ENCODE measurements around the gene MAP3K1.
A peak's percentile ranks its signal among the peaks of the same experiment; 100 is the strongest.

MAP3K1 gene

GRCh38 chr5:56827049-56827448 lies 11.7 kb downstream of the MAP3K1 start:
- Mint-ChIP-seq H3K27ac (peak overlapping the region; percentile 93), H3K4me3 (peak overlapping the region; percentile 51), H3K4me1 (peaks cover 95% of the 10 kb centered on the region), H3K9me3 (no peaks in the 10 kb centered on the region), H3K27me3 (no peaks in the 10 kb centered on the region), H3K36me3 (peaks cover 4% of the 10 kb centered on the region)

GRCh38 chr5:56827924-56828323 lies 12.6 kb downstream of the MAP3K1 start:
- Mint-ChIP-seq H3K36me3 (no peaks in the 10 kb centered on the region), H3K27me3 (no peaks in the 10 kb centered on the region), H3K4me3 (peak overlapping the region; percentile 64), H3K4me1 (peaks cover 96% of the 10 kb centered on the region), H3K9me3 (no peaks in the 10 kb centered on the region), H3K27ac (peak overlapping the region; percentile 93)

DNA sequence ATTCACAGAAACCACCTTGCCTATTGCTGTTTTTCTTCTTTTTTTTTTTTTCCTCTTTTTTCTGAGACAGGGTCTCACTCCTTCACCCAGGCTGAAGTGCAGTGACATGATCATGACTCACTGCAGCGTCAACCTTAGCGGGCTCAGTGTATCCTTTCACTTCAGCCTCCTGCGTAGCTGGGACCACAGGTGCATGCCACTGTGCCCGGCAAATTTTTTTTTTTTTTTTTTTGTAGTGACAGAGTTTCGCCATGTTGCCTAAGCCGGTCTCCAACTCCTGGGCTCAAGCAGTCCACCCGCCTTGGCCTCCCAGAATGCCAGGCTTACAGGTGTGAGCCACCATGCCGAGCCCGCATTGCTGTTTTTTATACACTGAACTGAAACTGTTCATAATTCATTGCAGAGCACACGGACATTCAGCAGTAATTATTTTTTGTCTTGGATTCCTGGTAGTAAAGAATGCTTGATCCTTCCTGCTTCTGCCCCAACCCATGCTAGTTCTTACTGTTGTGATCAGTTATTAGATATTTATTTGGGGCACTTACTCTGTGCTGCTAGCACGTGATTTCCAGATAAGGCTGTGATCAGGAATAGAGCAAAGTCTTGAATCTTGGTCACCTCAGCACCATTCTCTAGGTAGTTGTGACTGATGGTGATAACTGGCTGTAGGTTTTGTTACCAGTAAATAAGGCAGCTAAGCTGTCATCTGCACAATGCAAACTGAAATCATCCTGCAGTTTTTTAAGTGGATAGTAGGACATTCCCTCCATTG lies 14.0 kb downstream of the MAP3K1 start:
- Mint-ChIP-seq H3K27me3 (no peaks in the 10 kb centered on the region), H3K4me3 (peak overlapping the region; percentile 88), H3K9me3 (no peaks in the 10 kb centered on the region), H3K4me1 (peaks cover 97% of the 10 kb centered on the region), H3K36me3 (no peaks in the 10 kb centered on the region), H3K27ac (peak overlapping the region; percentile 88)

DNA sequence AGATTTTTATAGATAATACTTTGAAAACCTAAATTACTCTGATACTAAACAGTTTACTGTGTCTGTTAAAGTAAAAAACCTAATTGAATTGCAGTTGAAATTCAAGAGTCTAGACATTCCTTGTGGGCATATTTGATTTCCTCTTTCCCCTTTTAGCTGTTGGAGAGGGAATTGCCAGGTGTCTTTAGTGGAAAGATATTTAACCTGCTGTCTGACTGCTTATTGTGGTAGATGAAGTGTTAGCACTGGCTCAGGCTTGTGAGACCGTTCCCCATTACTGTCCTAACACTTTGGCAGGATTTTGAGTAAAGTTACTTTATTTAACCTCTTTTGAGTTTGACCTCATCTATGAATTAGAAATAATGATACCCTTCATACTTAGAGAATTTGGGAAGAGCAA lies 16.4 kb downstream of the MAP3K1 start:
- peaks cover 95% of the 10 kb centered on the region for H3K4me1 Mint-ChIP-seq
- peak overlapping the region; percentile 19 for H3K4me3 Mint-ChIP-seq
- H3K27ac Mint-ChIP-seq, result peak overlapping the region; percentile 91
- no peaks in the 10 kb centered on the region for H3K27me3 Mint-ChIP-seq
- H3K9me3 Mint-ChIP-seq, result no peaks in the 10 kb centered on the region
- H3K36me3 Mint-ChIP-seq, result no peaks in the 10 kb centered on the region

DNA sequence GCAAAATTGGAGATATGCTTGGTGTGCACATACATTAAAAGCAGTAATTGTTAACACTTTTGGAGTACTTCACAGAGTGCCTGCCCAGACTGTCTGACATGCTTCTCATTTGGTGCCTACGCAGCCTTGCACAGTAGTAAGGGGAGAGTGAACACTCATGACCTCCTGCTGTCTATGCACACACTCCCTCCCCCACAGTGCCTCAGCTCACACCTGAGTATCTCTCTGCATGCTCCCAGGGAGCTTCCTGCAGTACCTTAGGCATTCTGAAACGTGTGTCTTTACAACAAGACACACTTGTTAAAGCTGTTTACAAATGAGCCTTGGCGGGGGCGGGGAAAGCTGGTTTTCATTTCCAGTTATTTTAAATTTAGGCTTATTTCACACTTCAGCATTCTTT lies 18.0 kb downstream of the MAP3K1 start:
- H3K4me3 Mint-ChIP-seq, result peak overlapping the region; percentile 40
- H3K27me3 Mint-ChIP-seq, result no peaks in the 10 kb centered on the region
- peaks cover 98% of the 10 kb centered on the region for H3K4me1 Mint-ChIP-seq
- H3K27ac Mint-ChIP-seq, result peak overlapping the region; percentile 89
- H3K36me3 Mint-ChIP-seq, result no peaks in the 10 kb centered on the region
- no peaks in the 10 kb centered on the region for H3K9me3 Mint-ChIP-seq

DNA sequence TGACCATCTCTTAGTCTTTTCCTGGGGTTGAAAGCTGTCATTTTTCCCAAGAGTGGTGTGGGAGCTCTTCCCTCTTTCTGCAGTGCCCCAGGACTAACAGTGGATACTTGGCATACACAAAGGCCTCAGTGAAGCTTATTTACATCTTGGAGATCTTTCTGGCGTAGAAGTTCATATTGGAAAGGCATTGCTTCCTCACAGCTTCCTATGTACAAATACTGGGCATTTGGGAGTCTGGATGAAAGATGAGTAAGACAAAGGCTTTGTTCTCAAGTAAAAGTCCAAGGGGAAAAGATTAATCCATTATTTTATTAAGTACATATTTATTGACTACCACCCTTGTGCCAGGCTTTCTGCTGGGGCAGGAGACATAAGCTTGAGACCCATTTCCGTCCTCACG lies 22.0 kb downstream of the MAP3K1 start:
- no peak overlapping the region for H3K4me3 Mint-ChIP-seq
- peak overlapping the region; percentile 93 for H3K27ac Mint-ChIP-seq
- H3K27me3 Mint-ChIP-seq, result no peaks in the 10 kb centered on the region

DNA sequence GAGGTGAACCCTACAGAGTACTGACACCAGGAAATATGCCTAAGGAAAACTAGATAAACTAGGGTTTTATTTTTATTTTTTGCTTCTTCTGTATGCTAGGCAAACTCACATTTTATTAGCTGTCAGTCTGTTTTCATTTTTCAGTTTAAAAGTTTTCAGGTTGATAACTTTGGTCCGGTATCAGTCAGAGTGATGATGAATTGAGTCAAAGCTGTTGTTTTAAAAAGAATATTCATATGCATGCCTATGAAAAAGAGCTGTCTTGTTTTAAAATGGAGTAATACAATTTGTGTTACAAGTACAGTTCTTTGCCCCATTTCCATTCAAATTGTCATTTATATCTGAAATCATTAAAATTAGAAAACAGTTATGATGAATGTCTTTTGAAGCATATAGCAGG lies 22.6 kb downstream of the MAP3K1 start:
- H3K9me3 Mint-ChIP-seq, result no peaks in the 10 kb centered on the region
- H3K4me3 Mint-ChIP-seq, result no peak overlapping the region
- H3K27me3 Mint-ChIP-seq, result no peaks in the 10 kb centered on the region
- peaks cover 91% of the 10 kb centered on the region for H3K4me1 Mint-ChIP-seq
- H3K36me3 Mint-ChIP-seq, result no peaks in the 10 kb centered on the region
- H3K27ac Mint-ChIP-seq, result peak overlapping the region; percentile 93

More for the DNA sequence above, 22.0 kb downstream of the MAP3K1 start:
- H3K4me1 Mint-ChIP-seq, result peaks cover 92% of the 10 kb centered on the region
- H3K36me3 Mint-ChIP-seq, result no peaks in the 10 kb centered on the region
- H3K9me3 Mint-ChIP-seq, result no peaks in the 10 kb centered on the region

GRCh38 chr5:56838409-56839039 lies 23.2 kb downstream of the MAP3K1 start:
- Mint-ChIP-seq H3K9me3 (no peaks in the 10 kb centered on the region), H3K27me3 (no peaks in the 10 kb centered on the region), H3K27ac (peak overlapping the region; percentile 93), H3K36me3 (no peaks in the 10 kb centered on the region), H3K4me1 (peaks cover 91% of the 10 kb centered on the region), H3K4me3 (peak overlapping the region; percentile 49)

- no peaks in the 10 kb centered on the region for H3K36me3 Mint-ChIP-seq
- H3K9me3 Mint-ChIP-seq, result no peaks in the 10 kb centered on the region
- no peaks in the 10 kb centered on the region for H3K27me3 Mint-ChIP-seq
- H3K4me1 Mint-ChIP-seq, result peaks cover 89% of the 10 kb centered on the region
- peak overlapping the region; percentile 49 for H3K4me3 Mint-ChIP-seq
- peak overlapping the region; percentile 93 for H3K27ac Mint-ChIP-seq
These were observed 23.7 kb downstream of the MAP3K1 start for GRCh38 chr5:56839062-56839461.

- Mint-ChIP-seq H3K36me3 (peaks cover 2% of the 10 kb centered on the region), H3K27ac (peak overlapping the region; percentile 83), H3K4me1 (peaks cover 90% of the 10 kb centered on the region), H3K4me3 (no peak overlapping the region), H3K9me3 (no peaks in the 10 kb centered on the region), H3K27me3 (no peaks in the 10 kb centered on the region)
These were observed 25.2 kb downstream of the MAP3K1 start for GRCh38 chr5:56840597-56840996.

GRCh38 chr5:56845277-56845676 lies 29.9 kb downstream of the MAP3K1 start:
- H3K36me3 Mint-ChIP-seq, result peaks cover 2% of the 10 kb centered on the region
- no peak overlapping the region for H3K4me3 Mint-ChIP-seq
- H3K27ac Mint-ChIP-seq, result peak overlapping the region; percentile 30
- H3K27me3 Mint-ChIP-seq, result no peaks in the 10 kb centered on the region
- no peaks in the 10 kb centered on the region for H3K9me3 Mint-ChIP-seq
- H3K4me1 Mint-ChIP-seq, result peaks cover 91% of the 10 kb centered on the region

- H3K4me3 Mint-ChIP-seq, result peak overlapping the region; percentile 62
- H3K36me3 Mint-ChIP-seq, result peaks cover 2% of the 10 kb centered on the region
- H3K27me3 Mint-ChIP-seq, result no peaks in the 10 kb centered on the region
- H3K9me3 Mint-ChIP-seq, result no peaks in the 10 kb centered on the region
- H3K27ac Mint-ChIP-seq, result peak overlapping the region; percentile 93
- peaks cover 94% of the 10 kb centered on the region for H3K4me1 Mint-ChIP-seq
These were observed 30.6 kb downstream of the MAP3K1 start for GRCh38 chr5:56845904-56846480.

GRCh38 chr5:56848206-56848605 lies 32.9 kb downstream of the MAP3K1 start:
- peaks cover 94% of the 10 kb centered on the region for H3K4me1 Mint-ChIP-seq
- no peaks in the 10 kb centered on the region for H3K9me3 Mint-ChIP-seq
- peak overlapping the region; percentile 71 for H3K27ac Mint-ChIP-seq
- no peaks in the 10 kb centered on the region for H3K27me3 Mint-ChIP-seq
- H3K4me3 Mint-ChIP-seq, result peak overlapping the region; percentile 27
- peaks cover 2% of the 10 kb centered on the region for H3K36me3 Mint-ChIP-seq

GRCh38 chr5:56849671-56850070 lies 34.3 kb downstream of the MAP3K1 start:
- Mint-ChIP-seq H3K4me1 (peaks cover 94% of the 10 kb centered on the region), H3K4me3 (peak overlapping the region; percentile 76), H3K9me3 (no peaks in the 10 kb centered on the region), H3K27me3 (no peaks in the 10 kb centered on the region), H3K36me3 (no peaks in the 10 kb centered on the region), H3K27ac (peak overlapping the region; percentile 93)

GRCh38 chr5:56850423-56850822 lies 35.1 kb downstream of the MAP3K1 start:
- no peaks in the 10 kb centered on the region for H3K36me3 Mint-ChIP-seq
- H3K27me3 Mint-ChIP-seq, result no peaks in the 10 kb centered on the region
- peak overlapping the region; percentile 30 for H3K27ac Mint-ChIP-seq
- H3K4me3 Mint-ChIP-seq, result peak overlapping the region; percentile 15
- peaks cover 94% of the 10 kb centered on the region for H3K4me1 Mint-ChIP-seq
- H3K9me3 Mint-ChIP-seq, result no peaks in the 10 kb centered on the region
